GM15510 (cell line): Measurements from ENCODE around the gene WFDC1.

ENCODE experiments used
- POLR2A ChIP-seq: IDR thresholded peaks from 3 replicates; pipeline ENCODE4 v1.6.1; 2011; ENCODE audit warnings: borderline replicate concordance; ENCODE audit not compliant: insufficient read length; ENCODE audit errors: extremely low read depth

Gene WFDC1

GRCh38 chr16:84294531-84295142, at the start of gene WFDC1:
WFDC1 (plus strand) TSS chr16:84294878; CDS start chr16:84294972, 94 bp downstream.
- no peak for TF ChIP-seq POLR2A

- TF ChIP-seq POLR2A: no peak
Observed at GRCh38 chr16:84245956-84246678, 48.6 kb upstream of the WFDC1 start.

- TF ChIP-seq POLR2A: no peak
Observed at GRCh38 chr16:84246679-84247077, 48.0 kb upstream of the WFDC1 start.

- no peak for TF ChIP-seq POLR2A
Observed at GRCh38 chr16:84247331-84247730, 47.3 kb upstream of the WFDC1 start.

- no peak for TF ChIP-seq POLR2A
Observed at GRCh38 chr16:84247844-84248243, 46.8 kb upstream of the WFDC1 start.

- no peak for TF ChIP-seq POLR2A
Observed at GRCh38 chr16:84252184-84252583, 42.5 kb upstream of the WFDC1 start.

GRCh38 chr16:84253173-84253572, 41.5 kb upstream of the WFDC1 start:
- TF ChIP-seq POLR2A: no peak

- no peak for TF ChIP-seq POLR2A
Observed at GRCh38 chr16:84254062-84254461, 40.6 kb upstream of the WFDC1 start.

- no peak for TF ChIP-seq POLR2A
Observed at GRCh38 chr16:84255050-84255810, 39.4 kb upstream of the WFDC1 start.

- no peak for TF ChIP-seq POLR2A
Observed at GRCh38 chr16:84258266-84258665, 36.4 kb upstream of the WFDC1 start.

GRCh38 chr16:84259691-84260090, 35.0 kb upstream of the WFDC1 start:
- no peak for TF ChIP-seq POLR2A

- no peak for TF ChIP-seq POLR2A
Observed at GRCh38 chr16:84260766-84261554, 33.7 kb upstream of the WFDC1 start.

GRCh38 chr16:84262031-84262430, 32.6 kb upstream of the WFDC1 start:
- no peak for TF ChIP-seq POLR2A

- TF ChIP-seq POLR2A: no peak
Observed at GRCh38 chr16:84262939-84263338, 31.7 kb upstream of the WFDC1 start.

GRCh38 chr16:84266451-84266850, 28.2 kb upstream of the WFDC1 start:
- TF ChIP-seq POLR2A: no peak

GRCh38 chr16:84267380-84267779, 27.3 kb upstream of the WFDC1 start:
- TF ChIP-seq POLR2A: no peak
